K562 (cell line): ENCODE results near the gene TTC27. TPM values are rescaled to one million over a fixed set of nuclear protein-coding genes. Genes with fewer than 3 reads are reported as not detected.

Source experiments
- ARID2 ChIP-seq: fragments of 450-650 bp; IDR thresholded peaks from 2 replicates; pipeline ENCODE4 v1.6.1; 2017; ENCODE audit warnings: antibody characterized with exemption, mild to moderate bottlenecking
- BHLHE40 ChIP-seq: IDR thresholded peaks from 2 replicates; pipeline ENCODE4 v1.6.1; 2011; ENCODE audit warnings: low read length, improper control_type of control experiment
- BRCA1 ChIP-seq, 2 experiments: fragments of 450-650 bp in 1 of 2; sonication (generic) in 1 of 2; formaldehyde crosslinking in 1 of 2; IDR thresholded peaks; 2 replicates each; pipeline versions ENCODE4 v1.5.0 to v1.6.1; 2017 to 2020; ENCODE audit warnings: mild to moderate bottlenecking in 1 of 2, missing genetic modification reagents in 1 of 2
- ESRRA ChIP-seq: fragments of 450-650 bp; IDR thresholded peaks from 2 replicates; pipeline ENCODE4 v1.6.1; 2014; ENCODE audit warnings: low read depth, mild to moderate bottlenecking, moderate library complexity, borderline replicate concordance
- EWSR1 ChIP-seq: fragments of 450-650 bp; IDR thresholded peaks from 2 replicates; pipeline ENCODE4 v1.6.1; 2018; ENCODE audit warnings: borderline replicate concordance, mild to moderate bottlenecking, low read depth, moderate library complexity; ENCODE audit not compliant: partially characterized antibody
- FOXM1 ChIP-seq, 2 experiments: fragments of 450-650 bp in 1 of 2; sonication (generic) in 1 of 2; formaldehyde crosslinking in 1 of 2; IDR thresholded peaks; 2 replicates each; pipeline versions ENCODE4 v1.6.1 to v1.9.0; 2017 to 2022; ENCODE audit warnings: low read depth in 2 of 2, mild to moderate bottlenecking in 2 of 2, missing genetic modification reagents in 1 of 2, moderate library complexity in 1 of 2
- HNRNPL ChIP-seq: fragments of 200-400 bp; formaldehyde crosslinking; IDR thresholded peaks from 2 replicates; pipeline ENCODE4 v1.6.1; 2017; ENCODE audit warnings: low read depth, mild to moderate bottlenecking, low read length
- KDM5B ChIP-seq: fragments of 200-600 bp; sonication (generic); IDR thresholded peaks from 2 replicates; pipeline ENCODE4 v1.6.1; 2012; ENCODE audit warnings: low read depth, mild to moderate bottlenecking, moderate library complexity, low read length, control low read depth, inconsistent platforms; ENCODE audit not compliant: insufficient replicate concordance
- MCM2 ChIP-seq: fragments of 450-650 bp; IDR thresholded peaks from 2 replicates; pipeline ENCODE4 v1.6.1; 2017; ENCODE audit warnings: low read depth, mild to moderate bottlenecking
- MECOM ChIP-seq: fragments of 250-450 bp; sonication (Bioruptor Pico); IDR thresholded peaks from 2 replicates; pipeline ENCODE4 v1.8.0; 2022; ENCODE audit warnings: inconsistent platforms
- ZC3H8 ChIP-seq: fragments of 450-650 bp; IDR thresholded peaks from 2 replicates; pipeline ENCODE4 v1.6.1; 2017
- ZNF311 ChIP-seq: fragments of 250-450 bp; sonication (Bioruptor Pico); IDR thresholded peaks from 2 replicates; pipeline ENCODE4 v1.4.0; 2020; ENCODE audit warnings: mild to moderate bottlenecking, moderate library complexity
- polyA plus RNA-seq, 8 experiments: library from polyadenylated mRNA; depleted of rRNA in 4 of 8; stranded (reverse) in 5 of 8; unstranded in 3 of 8; fragments of >200 nt; fragmentation: Nextera tagmentation in 2 of 8; fragmentation: Illumina TruSeq in 1 of 8; extraction: Ambion mirVana in 2 of 8; extraction: Trizol in 1 of 8; gene quantifications; 2 replicates each; pipeline versions ENCODE4 v1.2.1 to v1.2.3, GENCODE V29; 2011 to 2014; ENCODE audit warnings: inconsistent platforms in 1 of 8, missing spikeins in 1 of 8
- total RNA-seq, 7 experiments: library from RNA; depleted of rRNA in 6 of 7; stranded (reverse); fragments of >200 nt in 6 of 7; fragmentation: Illumina TruSeq in 2 of 7; extraction: Trizol in 2 of 7; gene quantifications; 2 replicates each; pipeline versions ENCODE4 v1.2.1 to v1.2.3, GENCODE V29; 2011 to 2021; ENCODE audit warnings: low replicate concordance in 1 of 7
- TF ChIP-seq, protein P1 (sequence below): fragments of 450-650 bp; formaldehyde crosslinking; IDR thresholded peaks from 2 replicates; pipeline ENCODE4 v1.4.0; 2020; ENCODE audit warnings: mild to moderate bottlenecking, moderate library complexity
- TF ChIP-seq, protein P2 (sequence below), 3 experiments: fragments of 200-800 bp in 1 of 3; sonication (Bioruptor generic) in 1 of 3; sonication (generic) in 1 of 3; formaldehyde crosslinking in 1 of 3; IDR thresholded peaks; 2 replicates each; pipeline versions ENCODE4 v1.6.1 to v1.8.0; 2016 to 2022; ENCODE audit warnings: mild to moderate bottlenecking in 2 of 3, missing compliant biosample characterization in 2 of 3, missing genetic modification characterization in 2 of 3, missing genetic modification reagents in 1 of 3
- TF ChIP-seq, protein P3 (sequence below): sonication (generic); formaldehyde crosslinking; IDR thresholded peaks from 2 replicates; pipeline ENCODE4 v1.8.0; 2022; ENCODE audit warnings: missing genetic modification reagents, mild to moderate bottlenecking, moderate library complexity, borderline replicate concordance
- TF ChIP-seq, protein P4 (sequence below): sonication (generic); formaldehyde crosslinking; IDR thresholded peaks from 2 replicates; pipeline ENCODE4 v1.8.0; 2023; ENCODE audit warnings: mild to moderate bottlenecking, missing genetic modification reagents
- TF ChIP-seq, protein P5 (sequence below): fragments of 250-450 bp; sonication (Bioruptor Pico); IDR thresholded peaks from 2 replicates; pipeline ENCODE4 v1.4.0; 2020; ENCODE audit warnings: mild to moderate bottlenecking

TTC27 gene
- total and polyA plus RNA-seq, 9 of the 15 experiments (the other 6 are each of a cell fraction or from before 2014, with no cell fraction given), result 44.3 to 93.4 (median 57.3) TPM

DNA sequence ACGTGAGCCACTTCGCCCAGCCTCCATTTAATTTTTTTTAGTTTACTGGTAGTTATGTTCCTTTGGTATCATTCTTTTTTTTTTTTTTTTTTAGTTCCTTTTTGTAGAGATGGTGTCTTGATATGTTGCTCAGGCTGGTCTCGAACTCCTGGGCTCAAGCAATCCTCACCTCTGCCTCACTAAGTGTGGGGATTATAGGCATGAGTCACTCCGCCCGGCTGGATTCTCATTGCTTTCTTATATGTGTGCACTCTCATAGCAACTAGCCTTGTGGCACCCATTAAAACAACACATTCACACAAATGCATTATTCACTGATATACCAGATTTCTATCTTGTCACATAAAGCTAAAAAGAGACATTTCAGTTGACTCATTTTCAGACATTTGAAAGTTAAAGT, 4.2 kb downstream of the TTC27 start (continued):
- TF ChIP-seq, protein P1, sequence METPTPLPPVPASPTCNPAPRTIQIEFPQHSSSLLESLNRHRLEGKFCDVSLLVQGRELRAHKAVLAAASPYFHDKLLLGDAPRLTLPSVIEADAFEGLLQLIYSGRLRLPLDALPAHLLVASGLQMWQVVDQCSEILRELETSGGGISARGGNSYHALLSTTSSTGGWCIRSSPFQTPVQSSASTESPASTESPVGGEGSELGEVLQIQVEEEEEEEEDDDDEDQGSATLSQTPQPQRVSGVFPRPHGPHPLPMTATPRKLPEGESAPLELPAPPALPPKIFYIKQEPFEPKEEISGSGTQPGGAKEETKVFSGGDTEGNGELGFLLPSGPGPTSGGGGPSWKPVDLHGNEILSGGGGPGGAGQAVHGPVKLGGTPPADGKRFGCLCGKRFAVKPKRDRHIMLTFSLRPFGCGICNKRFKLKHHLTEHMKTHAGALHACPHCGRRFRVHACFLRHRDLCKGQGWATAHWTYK (CRISPR knock-in tag), result no peak
- TF ChIP-seq ZC3H8, result no peak
- TF ChIP-seq ARID2, result no peak
- TF ChIP-seq KDM5B, result no peak
- TF ChIP-seq BRCA1 (IDR thresholded peaks at IDR 0.05), result no peak
- no peak for TF ChIP-seq BRCA1 (CRISPR knock-in tag; IDR thresholded peaks at IDR 0.05)
- TF ChIP-seq, protein P2, sequence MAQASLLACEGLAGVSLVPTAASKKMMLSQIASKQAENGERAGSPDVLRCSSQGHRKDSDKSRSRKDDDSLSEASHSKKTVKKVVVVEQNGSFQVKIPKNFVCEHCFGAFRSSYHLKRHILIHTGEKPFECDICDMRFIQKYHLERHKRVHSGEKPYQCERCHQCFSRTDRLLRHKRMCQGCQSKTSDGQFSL (CRISPR knock-in tag; IDR thresholded peaks at IDR 0.05), result no peak
- TF ChIP-seq, protein P2 (tag; IDR thresholded peaks at IDR 0.05), result no peak
- no peak for TF ChIP-seq EWSR1
- TF ChIP-seq ZNF311 (CRISPR knock-in tag), result no peak
- no peak for TF ChIP-seq BHLHE40
- TF ChIP-seq, protein P3, sequence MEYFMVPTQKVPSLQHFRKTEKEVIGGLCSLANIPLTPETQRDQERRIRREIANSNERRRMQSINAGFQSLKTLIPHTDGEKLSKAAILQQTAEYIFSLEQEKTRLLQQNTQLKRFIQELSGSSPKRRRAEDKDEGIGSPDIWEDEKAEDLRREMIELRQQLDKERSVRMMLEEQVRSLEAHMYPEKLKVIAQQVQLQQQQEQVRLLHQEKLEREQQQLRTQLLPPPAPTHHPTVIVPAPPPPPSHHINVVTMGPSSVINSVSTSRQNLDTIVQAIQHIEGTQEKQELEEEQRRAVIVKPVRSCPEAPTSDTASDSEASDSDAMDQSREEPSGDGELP (CRISPR knock-in tag), result no peak
- no peak for TF ChIP-seq HNRNPL
- TF ChIP-seq, protein P4, sequence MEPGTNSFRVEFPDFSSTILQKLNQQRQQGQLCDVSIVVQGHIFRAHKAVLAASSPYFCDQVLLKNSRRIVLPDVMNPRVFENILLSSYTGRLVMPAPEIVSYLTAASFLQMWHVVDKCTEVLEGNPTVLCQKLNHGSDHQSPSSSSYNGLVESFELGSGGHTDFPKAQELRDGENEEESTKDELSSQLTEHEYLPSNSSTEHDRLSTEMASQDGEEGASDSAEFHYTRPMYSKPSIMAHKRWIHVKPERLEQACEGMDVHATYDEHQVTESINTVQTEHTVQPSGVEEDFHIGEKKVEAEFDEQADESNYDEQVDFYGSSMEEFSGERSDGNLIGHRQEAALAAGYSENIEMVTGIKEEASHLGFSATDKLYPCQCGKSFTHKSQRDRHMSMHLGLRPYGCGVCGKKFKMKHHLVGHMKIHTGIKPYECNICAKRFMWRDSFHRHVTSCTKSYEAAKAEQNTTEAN (CRISPR knock-in tag), result no peak
- TF ChIP-seq MCM2, result no peak
- TF ChIP-seq MECOM (CRISPR knock-in tag), result no peak
- TF ChIP-seq, protein P5, sequence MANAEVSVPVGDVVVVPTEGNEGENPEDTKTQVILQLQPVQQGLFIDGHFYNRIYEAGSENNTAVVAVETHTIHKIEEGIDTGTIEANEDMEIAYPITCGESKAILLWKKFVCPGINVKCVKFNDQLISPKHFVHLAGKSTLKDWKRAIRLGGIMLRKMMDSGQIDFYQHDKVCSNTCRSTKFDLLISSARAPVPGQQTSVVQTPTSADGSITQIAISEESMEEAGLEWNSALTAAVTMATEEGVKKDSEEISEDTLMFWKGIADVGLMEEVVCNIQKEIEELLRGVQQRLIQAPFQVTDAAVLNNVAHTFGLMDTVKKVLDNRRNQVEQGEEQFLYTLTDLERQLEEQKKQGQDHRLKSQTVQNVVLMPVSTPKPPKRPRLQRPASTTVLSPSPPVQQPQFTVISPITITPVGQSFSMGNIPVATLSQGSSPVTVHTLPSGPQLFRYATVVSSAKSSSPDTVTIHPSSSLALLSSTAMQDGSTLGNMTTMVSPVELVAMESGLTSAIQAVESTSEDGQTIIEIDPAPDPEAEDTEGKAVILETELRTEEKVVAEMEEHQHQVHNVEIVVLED, result no peak
- no peak for TF ChIP-seq ESRRA
- no peak for TF ChIP-seq FOXM1 (IDR thresholded peaks at IDR 0.05; ENCODE audit: low read depth)
- TF ChIP-seq FOXM1 (CRISPR knock-in tag; IDR thresholded peaks at IDR 0.05; ENCODE audit: low read depth), result no peak
- TF ChIP-seq, all 486 proteins: peak for 18
